SK-N-SH treated with all-trans-retinoic acid at 6 μM for 48 hours (cell line): Measurements from ENCODE around the gene QRFP.

Experiments
- ARNTL ChIP-seq: fragments of 450-650 bp; formaldehyde crosslinking; IDR thresholded peaks from 2 replicates; pipeline ENCODE4 v1.5.0; 2020; ENCODE audit warnings: low read depth, mild to moderate bottlenecking, moderate library complexity, borderline replicate concordance
- ESRRG ChIP-seq: fragments of 250-450 bp; sonication (Bioruptor Pico); IDR thresholded peaks from 2 replicates; pipeline ENCODE4 v1.6.1; 2021; ENCODE audit warnings: mild to moderate bottlenecking
- OSR1 ChIP-seq: fragments of 250-450 bp; sonication (Bioruptor Pico); IDR thresholded peaks from 2 replicates; pipeline ENCODE4 v1.8.0; 2022; ENCODE audit warnings: moderate library complexity, mild to moderate bottlenecking, inconsistent platforms
- SNAI2 ChIP-seq: fragments of 250-450 bp; sonication (Bioruptor Pico); IDR thresholded peaks from 2 replicates; pipeline ENCODE4 v1.5.0; 2020; ENCODE audit warnings: mild to moderate bottlenecking, moderate library complexity
- ZFP3 ChIP-seq: fragments of 250-450 bp; sonication (Bioruptor Pico); IDR thresholded peaks from 2 replicates; pipeline ENCODE4 v1.5.0; 2020; ENCODE audit warnings: mild to moderate bottlenecking, moderate library complexity
- ZNF565 ChIP-seq: fragments of 450-650 bp; formaldehyde crosslinking; conservative IDR thresholded peaks from 2 replicates; pipeline ENCODE4 v1.5.0; 2020; ENCODE audit warnings: low read depth, mild to moderate bottlenecking, moderate library complexity
- ZNF8 ChIP-seq: fragments of 450-650 bp; formaldehyde crosslinking; IDR thresholded peaks from 2 replicates; pipeline ENCODE4 v1.5.0; 2020; ENCODE audit warnings: mild to moderate bottlenecking, moderate library complexity
- TF ChIP-seq, protein P1 (sequence below): fragments of 250-450 bp; sonication (Bioruptor Pico); IDR thresholded peaks from 2 replicates; pipeline ENCODE4 v1.8.0; 2020; ENCODE audit warnings: mild to moderate bottlenecking, moderate library complexity, borderline replicate concordance

DNA sequence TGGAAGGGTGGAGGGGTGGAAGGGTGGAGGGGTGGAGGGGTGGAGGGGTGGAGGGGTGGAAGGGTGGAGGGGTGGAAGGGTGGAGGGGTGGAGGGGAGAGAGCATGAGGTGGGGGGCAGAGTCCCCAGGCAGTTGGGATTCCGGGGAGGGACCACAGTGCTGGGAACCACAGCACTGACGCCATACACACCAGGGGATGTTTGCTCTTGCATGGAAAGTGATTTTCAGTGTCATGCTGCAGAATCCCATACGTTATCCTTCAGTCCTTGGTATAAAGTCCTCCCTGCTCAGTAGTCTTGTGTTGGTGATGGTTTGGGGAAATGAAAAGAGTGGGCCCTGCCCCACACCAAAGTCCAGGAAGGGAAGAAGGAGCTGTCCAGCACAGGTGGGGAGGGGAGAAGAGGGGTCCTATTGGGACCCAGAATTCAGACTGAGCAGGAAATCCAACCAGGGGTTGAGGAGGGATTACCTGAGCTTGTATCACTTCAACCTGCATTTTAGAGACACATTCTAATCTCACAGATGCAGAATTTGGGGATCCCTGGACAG lies 48.0 kb upstream of the QRFP start:
- TF ChIP-seq ARNTL (CRISPR knock-in tag) (no peak), OSR1 (CRISPR knock-in tag) (no peak), ZNF565 (no peak), ZNF8 (no peak), ESRRG (CRISPR knock-in tag) (no peak), SNAI2 (CRISPR knock-in tag) (no peak), ZFP3 (CRISPR knock-in tag) (no peak)
- TF ChIP-seq, protein P1, sequence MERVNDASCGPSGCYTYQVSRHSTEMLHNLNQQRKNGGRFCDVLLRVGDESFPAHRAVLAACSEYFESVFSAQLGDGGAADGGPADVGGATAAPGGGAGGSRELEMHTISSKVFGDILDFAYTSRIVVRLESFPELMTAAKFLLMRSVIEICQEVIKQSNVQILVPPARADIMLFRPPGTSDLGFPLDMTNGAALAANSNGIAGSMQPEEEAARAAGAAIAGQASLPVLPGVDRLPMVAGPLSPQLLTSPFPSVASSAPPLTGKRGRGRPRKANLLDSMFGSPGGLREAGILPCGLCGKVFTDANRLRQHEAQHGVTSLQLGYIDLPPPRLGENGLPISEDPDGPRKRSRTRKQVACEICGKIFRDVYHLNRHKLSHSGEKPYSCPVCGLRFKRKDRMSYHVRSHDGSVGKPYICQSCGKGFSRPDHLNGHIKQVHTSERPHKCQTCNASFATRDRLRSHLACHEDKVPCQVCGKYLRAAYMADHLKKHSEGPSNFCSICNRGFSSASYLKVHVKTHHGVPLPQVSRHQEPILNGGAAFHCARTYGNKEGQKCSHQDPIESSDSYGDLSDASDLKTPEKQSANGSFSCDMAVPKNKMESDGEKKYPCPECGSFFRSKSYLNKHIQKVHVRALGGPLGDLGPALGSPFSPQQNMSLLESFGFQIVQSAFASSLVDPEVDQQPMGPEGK (CRISPR knock-in tag) = no peak
